GM15510 (cell line): ENCODE measurements around the gene CSF2.

Experiments used
- POLR2A ChIP-seq: IDR thresholded peaks from 3 replicates; pipeline ENCODE4 v1.6.1; 2011; ENCODE audit warnings: borderline replicate concordance; ENCODE audit not compliant: insufficient read length; ENCODE audit errors: extremely low read depth

The CSF2 gene

GRCh38 chr5:132073231-132074013 is at the start of gene CSF2:
CSF2 (plus strand) TSS chr5:132073789; CDS start chr5:132073824, 35 bp downstream.
- no peak for TF ChIP-seq POLR2A

- no peak for TF ChIP-seq POLR2A
These were observed 49.5 kb upstream of the CSF2 start for GRCh38 chr5:132024117-132024435.

GRCh38 chr5:132024789-132025402 is 48.7 kb upstream of the CSF2 start:
- no peak for TF ChIP-seq POLR2A

GRCh38 chr5:132025403-132025971 is 48.1 kb upstream of the CSF2 start:
- no peak for TF ChIP-seq POLR2A

GRCh38 chr5:132026516-132027008 is 47.0 kb upstream of the CSF2 start:
- no peak for TF ChIP-seq POLR2A

GRCh38 chr5:132027027-132027426 is 46.6 kb upstream of the CSF2 start:
- TF ChIP-seq POLR2A = no peak

GRCh38 chr5:132029609-132030330 is 43.8 kb upstream of the CSF2 start:
- no peak for TF ChIP-seq POLR2A

- TF ChIP-seq POLR2A = no peak
These were observed 43.0 kb upstream of the CSF2 start for GRCh38 chr5:132030610-132031009.

- TF ChIP-seq POLR2A = no peak
These were observed 41.4 kb upstream of the CSF2 start for GRCh38 chr5:132032196-132032595.

GRCh38 chr5:132033122-132033521 is 40.5 kb upstream of the CSF2 start:
- TF ChIP-seq POLR2A = no peak

GRCh38 chr5:132037353-132037752 is 36.2 kb upstream of the CSF2 start:
- TF ChIP-seq POLR2A = no peak

- no peak for TF ChIP-seq POLR2A
These were observed 29.4 kb upstream of the CSF2 start for GRCh38 chr5:132044207-132044606.

- TF ChIP-seq POLR2A = no peak
These were observed 26.7 kb upstream of the CSF2 start for GRCh38 chr5:132046880-132047299.

- TF ChIP-seq POLR2A = no peak
These were observed 24.5 kb upstream of the CSF2 start for GRCh38 chr5:132049093-132049492.

- no peak for TF ChIP-seq POLR2A
These were observed 24.0 kb upstream of the CSF2 start for GRCh38 chr5:132049559-132049958.
